Adipocyte (in vitro differentiated cells): ENCODE results near the gene TUSC2.
A peak's percentile ranks its signal among the peaks of the same experiment; 100 is the strongest.

Source experiments
- DNase-seq: peaks from one replicate; pipeline ENCODE4 v3.0.0-alpha.2; 2015; ENCODE audit warnings: low read depth
- H3K27me3 ChIP-seq: replicated peaks from 2 replicates; pipeline ENCODE4 v1.7.0; 2013; ENCODE audit warnings: mild to moderate bottlenecking, low read length, moderate library complexity; ENCODE audit not compliant: control insufficient read depth, insufficient read depth
- H3K36me3 ChIP-seq: 2 replicates; pipeline ENCODE4 v1.7.0; 2013; ENCODE audit warnings: low read length, mild to moderate bottlenecking, moderate library complexity; ENCODE audit not compliant: control insufficient read depth, insufficient read depth, severe bottlenecking
- H3K4me1 ChIP-seq: 2 replicates; pipeline ENCODE4 v1.7.0; 2013; ENCODE audit warnings: mild to moderate bottlenecking, low read length, moderate library complexity; ENCODE audit not compliant: control insufficient read depth, insufficient read depth
- H3K4me3 ChIP-seq: 2 replicates; pipeline ENCODE4 v1.7.0; 2013; ENCODE audit warnings: mild to moderate bottlenecking, low read length, moderate library complexity
- H3K9ac ChIP-seq: 2 replicates; pipeline ENCODE4 v1.7.0; 2013; ENCODE audit warnings: mild to moderate bottlenecking, low read length, moderate library complexity
- H3K9me3 ChIP-seq: 2 replicates; pipeline ENCODE4 v1.7.0; 2013; ENCODE audit warnings: mild to moderate bottlenecking, low read length, moderate library complexity; ENCODE audit not compliant: control insufficient read depth

Gene TUSC2

GRCh38 chr3:50327943-50328691, at the start of gene TUSC2:
Gene TUSC2 (minus strand): TSS chr3:50328223. CDS start chr3:50328099, 124 bp downstream.
- peak within 1 kb of the TSS; percentile 96 for H3K9ac ChIP-seq
- H3K36me3 ChIP-seq, result peaks cover 42% of the 10 kb centered on the region
- no peaks in the 10 kb centered on the region for H3K9me3 ChIP-seq
- no peaks in the 10 kb centered on the region for H3K27me3 ChIP-seq
- DNase-seq, result peak; percentile 99
- H3K4me1 ChIP-seq, result peaks cover 16% of the 10 kb centered on the region
- H3K4me3 ChIP-seq, result peak within 1 kb of the TSS; percentile 94

- no peak overlapping the region for H3K9ac ChIP-seq
- no peak overlapping the region for H3K4me3 ChIP-seq
- H3K36me3 ChIP-seq, result no peaks in the 10 kb centered on the region
- no peaks in the 10 kb centered on the region for H3K9me3 ChIP-seq
- no peaks in the 10 kb centered on the region for H3K4me1 ChIP-seq
- peaks cover 37% of the 10 kb centered on the region for H3K27me3 ChIP-seq
- no peak for DNase-seq
These were observed 47.4 kb upstream of the TUSC2 start for GRCh38 chr3:50375258-50375931.

- H3K4me1 ChIP-seq, result no peaks in the 10 kb centered on the region
These were observed 46.6 kb upstream of the TUSC2 start for GRCh38 chr3:50374363-50375257.

GRCh38 chr3:50373146-50374051, 45.4 kb upstream of the TUSC2 start:
- no peak for DNase-seq
- Histone ChIP-seq H3K9ac (no peak overlapping the region), H3K9me3 (no peaks in the 10 kb centered on the region), H3K36me3 (no peaks in the 10 kb centered on the region), H3K4me1 (no peaks in the 10 kb centered on the region), H3K4me3 (no peak overlapping the region), H3K27me3 (peaks cover 42% of the 10 kb centered on the region)

More at GRCh38 chr3:50374363-50375257, 46.6 kb upstream of the TUSC2 start:
- Histone ChIP-seq H3K4me3 (no peak overlapping the region), H3K36me3 (no peaks in the 10 kb centered on the region), H3K27me3 (peaks cover 38% of the 10 kb centered on the region), H3K9me3 (no peaks in the 10 kb centered on the region), H3K9ac (no peak overlapping the region)
- no peak for DNase-seq

- no peak for DNase-seq
- Histone ChIP-seq H3K4me3 (no peak overlapping the region), H3K4me1 (no peaks in the 10 kb centered on the region), H3K9ac (no peak overlapping the region), H3K9me3 (no peaks in the 10 kb centered on the region), H3K36me3 (no peaks in the 10 kb centered on the region), H3K27me3 (peaks cover 40% of the 10 kb centered on the region)
These were observed 44.3 kb upstream of the TUSC2 start for GRCh38 chr3:50372349-50372748.

- Histone ChIP-seq H3K4me1 (no peaks in the 10 kb centered on the region), H3K27me3 (peaks cover 46% of the 10 kb centered on the region), H3K9ac (no peak overlapping the region), H3K4me3 (no peak overlapping the region), H3K36me3 (no peaks in the 10 kb centered on the region), H3K9me3 (no peaks in the 10 kb centered on the region)
- DNase-seq, result no peak
These were observed 43.2 kb upstream of the TUSC2 start for GRCh38 chr3:50371133-50371685.

- Histone ChIP-seq H3K4me1 (no peaks in the 10 kb centered on the region), H3K9ac (no peak overlapping the region), H3K4me3 (no peak overlapping the region), H3K27me3 (peaks cover 46% of the 10 kb centered on the region), H3K9me3 (no peaks in the 10 kb centered on the region), H3K36me3 (no peaks in the 10 kb centered on the region)
- DNase-seq, result peak; percentile 47
These were observed 42.6 kb upstream of the TUSC2 start for GRCh38 chr3:50370594-50370993.

- Histone ChIP-seq H3K4me1 (peaks cover 2% of the 10 kb centered on the region), H3K27me3 (peaks cover 48% of the 10 kb centered on the region), H3K36me3 (no peaks in the 10 kb centered on the region), H3K9me3 (no peaks in the 10 kb centered on the region), H3K4me3 (no peak overlapping the region), H3K9ac (no peak overlapping the region)
- DNase-seq, result no peak
These were observed 41.1 kb upstream of the TUSC2 start for GRCh38 chr3:50369012-50369670.

- H3K9me3 ChIP-seq, result no peaks in the 10 kb centered on the region
- peaks cover 2% of the 10 kb centered on the region for H3K4me1 ChIP-seq
- no peaks in the 10 kb centered on the region for H3K36me3 ChIP-seq
- no peak overlapping the region for H3K9ac ChIP-seq
- DNase-seq, result no peak
- H3K4me3 ChIP-seq, result no peak overlapping the region
- peaks cover 39% of the 10 kb centered on the region for H3K27me3 ChIP-seq
These were observed 37.8 kb upstream of the TUSC2 start for GRCh38 chr3:50365842-50366220.
